HG02870 (cell line): ENCODE results near the gene WBP11.

Source experiments
- ATAC-seq: cut with Tn5 transposase; IDR thresholded peaks from one replicate; pipeline ENCODE4 v1.9.1; 2021; ENCODE audit warnings: mild to moderate bottlenecking, moderate library complexity; ENCODE audit not compliant: unreplicated experiment

WBP11 gene

DNA sequence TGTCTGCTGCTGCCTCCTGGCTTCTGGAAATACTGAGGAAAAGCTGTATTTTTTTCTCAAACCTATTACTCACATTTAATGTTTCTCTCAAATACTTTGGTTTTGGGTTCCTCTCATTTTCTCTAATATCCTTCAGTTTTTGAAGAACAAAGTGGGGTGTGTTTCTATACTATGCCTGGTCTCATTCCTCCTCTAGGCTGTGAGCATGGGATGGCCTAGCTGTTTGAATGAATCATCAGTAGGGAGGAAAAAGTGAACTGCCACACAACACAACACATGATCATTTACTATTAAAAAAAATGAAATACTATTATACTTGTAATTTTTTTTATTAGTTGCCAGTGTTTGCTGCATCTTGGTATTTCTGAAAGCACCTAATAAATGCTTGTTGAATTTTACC lies 22.0 kb upstream of the WBP11 start:
- no peak for ATAC-seq

DNA sequence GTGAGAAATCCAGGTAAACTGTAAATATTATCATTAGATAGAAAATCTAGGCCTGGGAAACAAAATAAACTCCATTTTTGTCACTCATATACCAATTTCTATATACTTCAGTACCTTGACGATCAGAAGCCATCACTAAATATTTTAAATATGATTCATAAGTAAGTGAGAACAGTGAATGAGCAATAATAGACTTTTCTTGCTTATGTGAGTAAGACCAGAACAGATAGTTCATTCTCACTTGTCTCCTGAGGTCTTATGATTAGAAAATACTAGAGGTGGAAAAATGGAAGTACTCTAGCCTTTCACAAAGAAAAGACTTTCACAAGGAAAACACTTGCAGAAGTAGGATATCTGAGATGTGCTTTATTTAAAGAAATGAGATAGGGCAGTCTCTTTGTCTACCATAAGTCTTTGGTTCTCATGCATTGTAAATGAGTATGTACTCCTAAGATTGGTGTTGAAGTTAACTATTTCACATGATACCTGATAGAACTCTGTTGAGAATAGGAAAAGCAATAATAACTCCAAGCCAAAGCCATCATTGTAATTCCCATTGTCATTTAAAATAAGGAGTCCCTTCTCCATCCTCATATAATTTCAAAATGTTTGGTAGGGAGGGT lies 20.8 kb upstream of the WBP11 start:
- peak; percentile 64 for ATAC-seq

DNA sequence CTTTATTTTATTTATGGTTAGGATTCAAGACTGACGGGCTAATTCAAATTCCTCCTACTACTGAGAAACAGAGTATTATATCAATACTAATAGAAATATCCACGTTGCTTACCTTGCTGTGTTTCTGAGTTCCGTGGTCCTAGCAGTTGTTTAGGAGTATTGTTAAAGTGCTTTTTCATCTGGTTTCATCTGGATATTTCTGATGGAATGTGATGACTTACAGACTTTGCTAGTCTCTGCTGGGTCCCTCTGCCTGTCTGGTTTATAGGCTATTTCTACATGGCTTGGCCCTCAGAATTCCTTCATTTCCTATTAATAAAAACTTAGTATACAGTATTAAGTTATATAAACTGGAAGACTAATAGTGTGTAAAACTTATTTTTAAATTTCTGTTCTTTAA lies 10.7 kb upstream of the WBP11 start, which contains the start of gene SMCO3:
Gene SMCO3, minus strand, starts transcription at position 169 of the 400 bp plus-strand sequence. CDS start 7,502 bp downstream, outside the sequence.
- ATAC-seq = no peak

DNA sequence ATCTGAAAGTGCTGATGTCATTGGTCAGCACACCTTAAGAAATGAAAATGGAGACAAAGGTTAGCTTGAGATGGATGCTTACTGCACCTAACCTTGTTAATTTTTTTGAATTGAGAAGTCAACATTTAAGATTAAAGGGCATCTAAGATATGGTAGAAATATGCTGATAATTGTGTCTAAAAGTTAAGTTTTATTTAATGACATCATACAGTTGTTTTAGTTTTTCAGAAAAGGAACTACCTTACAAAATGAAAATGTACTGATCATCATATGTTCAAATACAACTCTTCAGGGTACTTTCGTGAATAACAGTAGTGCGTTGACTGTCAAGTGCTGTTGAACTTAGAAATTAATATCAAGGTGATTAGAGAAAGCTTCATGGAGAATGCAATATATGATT lies 8.2 kb upstream of the WBP11 start:
- ATAC-seq = no peak

DNA sequence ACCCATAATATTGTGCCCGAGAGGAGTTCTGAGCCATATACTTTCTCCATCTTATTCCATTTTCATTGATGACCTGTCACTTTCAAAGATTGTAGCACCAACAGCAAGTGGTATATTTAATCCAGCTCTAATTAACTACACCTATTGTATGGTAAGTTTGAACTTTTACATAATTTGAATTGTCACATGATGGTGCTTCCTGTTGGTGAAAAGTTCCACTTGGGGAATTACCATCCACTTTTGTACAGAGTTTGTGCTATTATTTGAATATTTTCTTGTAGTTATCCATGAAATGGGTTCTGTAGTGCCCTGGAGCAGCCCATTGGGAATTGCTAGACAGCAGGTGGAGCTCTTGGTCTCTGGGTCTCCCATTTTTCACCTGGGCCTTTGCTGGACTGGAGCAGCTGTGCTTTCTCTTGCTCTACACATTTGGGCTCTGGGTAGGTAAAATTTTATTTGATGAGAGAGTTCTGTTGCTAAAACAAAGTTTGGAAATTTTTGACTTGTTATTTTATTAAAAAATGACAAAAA lies 7.7 kb upstream of the WBP11 start:
- ATAC-seq = no peak

DNA sequence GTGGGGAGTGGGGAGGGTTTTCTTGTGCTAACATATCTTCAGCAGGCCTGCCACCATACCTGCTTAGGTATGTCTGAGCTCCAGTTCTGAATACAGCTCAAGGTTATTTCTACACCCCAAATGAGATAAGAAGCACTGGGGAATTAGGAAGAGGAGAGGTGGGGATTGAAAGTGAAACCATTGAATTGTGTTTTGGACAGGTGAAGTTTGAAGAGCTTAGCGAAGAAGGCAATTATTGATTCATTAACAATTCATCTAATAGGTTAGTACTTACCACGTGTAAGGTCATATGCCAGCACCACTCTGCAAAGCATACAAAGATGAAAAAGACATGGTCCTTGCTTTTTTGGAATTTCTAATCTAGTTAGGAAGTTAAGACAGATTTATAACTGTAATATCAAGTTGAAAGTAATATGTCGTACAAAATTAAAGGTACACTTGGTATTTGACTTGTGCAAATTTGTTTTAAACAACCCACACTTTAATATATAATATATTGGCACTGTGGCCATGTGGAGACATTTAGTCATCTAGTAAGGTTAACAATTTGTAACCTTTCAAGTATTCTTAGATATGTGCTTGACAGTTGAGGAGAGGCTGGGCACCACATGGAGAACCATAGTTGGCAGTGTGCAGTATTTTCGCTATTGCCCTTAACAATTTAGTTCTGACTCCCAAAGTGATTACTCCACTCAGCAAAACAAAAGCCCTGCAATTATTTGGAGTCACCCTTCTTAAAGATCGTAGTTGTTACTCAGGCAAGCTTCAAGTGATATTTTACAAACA lies 7.1 kb upstream of the WBP11 start:
- no peak for ATAC-seq

DNA sequence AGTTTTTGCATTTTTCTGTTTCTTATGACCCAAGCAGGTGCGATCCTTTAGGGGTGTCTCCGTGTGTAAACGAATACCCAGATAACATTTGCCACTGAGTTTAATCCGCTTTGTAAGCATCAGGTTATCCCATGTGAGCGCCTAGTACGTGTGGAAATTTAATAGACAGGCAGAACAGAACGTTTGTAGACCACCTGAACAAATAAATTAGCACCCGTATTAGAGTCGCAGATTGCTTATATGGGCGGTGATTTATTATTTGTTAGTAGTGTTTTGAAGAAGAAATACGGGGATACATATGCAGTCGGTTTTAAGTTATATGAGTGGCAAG lies 517 bp upstream of the WBP11 start:
- ATAC-seq = peak; percentile 8

DNA sequence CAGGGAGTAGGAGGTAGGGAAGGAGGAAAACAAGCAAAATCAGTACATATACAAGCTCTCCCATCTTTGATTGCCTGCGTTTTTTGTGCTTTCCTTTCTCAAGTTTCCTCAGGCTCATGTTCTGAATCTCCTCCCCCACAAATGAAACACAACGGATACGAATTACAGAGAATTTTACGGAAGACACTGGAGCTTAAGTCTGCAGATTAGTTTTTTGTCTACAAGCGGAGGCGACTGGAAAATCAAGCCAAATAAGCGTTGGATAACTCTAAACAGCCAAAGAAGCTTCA lies 612 bp downstream of the WBP11 start:
- no peak for ATAC-seq

DNA sequence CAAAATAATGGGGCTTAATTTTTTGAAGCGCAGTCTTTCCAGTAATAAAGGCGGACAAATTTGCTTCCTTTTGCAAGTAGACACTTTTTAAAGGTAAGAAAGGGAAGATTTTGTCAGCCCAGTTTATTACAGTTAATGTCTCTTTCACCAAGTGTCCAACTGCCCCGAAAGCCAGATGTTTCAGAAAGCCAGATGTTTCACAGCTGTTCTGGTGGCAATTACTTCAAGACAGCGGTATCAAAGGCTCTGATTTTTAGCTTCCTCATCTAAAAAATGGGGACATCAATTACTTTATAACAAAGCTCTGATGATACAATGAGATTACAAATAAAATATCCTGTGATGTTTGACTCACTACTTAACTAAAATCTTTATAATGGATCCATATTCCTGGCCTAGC lies 1.0 kb downstream of the WBP11 start:
- no peak for ATAC-seq

DNA sequence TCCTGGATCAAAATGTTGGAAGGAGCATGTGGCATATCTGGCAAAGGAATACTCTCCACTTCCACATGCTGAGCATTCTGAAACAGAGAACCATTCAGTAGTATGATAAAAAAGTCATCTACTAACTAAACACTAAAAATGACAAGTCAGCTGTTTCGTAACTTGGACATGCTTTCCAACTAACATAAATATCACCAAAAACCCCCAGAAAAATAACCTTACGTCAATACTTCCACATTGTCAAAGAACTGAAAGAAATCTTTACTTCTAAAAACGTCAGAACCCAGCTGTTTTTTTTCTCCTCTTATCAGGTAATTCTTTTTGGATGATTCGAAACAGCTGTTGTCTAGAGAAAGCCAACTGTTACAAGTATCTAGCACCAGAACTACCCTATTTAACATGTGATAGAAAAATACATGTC lies 8.2 kb downstream of the WBP11 start:
- ATAC-seq = no peak

DNA sequence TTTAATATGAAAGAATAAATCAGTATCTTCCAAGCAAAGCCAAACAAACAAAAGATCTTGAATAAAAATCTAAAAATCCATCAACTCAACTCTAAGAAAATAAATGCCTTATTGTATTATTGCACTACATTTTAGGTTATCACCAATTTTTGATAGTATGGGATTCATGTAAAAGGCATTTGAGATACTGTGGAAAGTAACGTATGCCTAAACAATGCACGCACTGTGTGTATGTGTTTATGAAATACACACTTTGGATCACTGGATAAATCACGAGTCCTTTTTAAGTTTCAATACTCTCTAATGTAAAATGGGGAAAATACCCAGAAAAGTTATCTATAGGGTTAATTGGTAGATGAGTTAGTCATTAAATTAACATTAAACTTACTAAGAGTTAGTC lies 17.7 kb downstream of the WBP11 start:
- no peak for ATAC-seq

DNA sequence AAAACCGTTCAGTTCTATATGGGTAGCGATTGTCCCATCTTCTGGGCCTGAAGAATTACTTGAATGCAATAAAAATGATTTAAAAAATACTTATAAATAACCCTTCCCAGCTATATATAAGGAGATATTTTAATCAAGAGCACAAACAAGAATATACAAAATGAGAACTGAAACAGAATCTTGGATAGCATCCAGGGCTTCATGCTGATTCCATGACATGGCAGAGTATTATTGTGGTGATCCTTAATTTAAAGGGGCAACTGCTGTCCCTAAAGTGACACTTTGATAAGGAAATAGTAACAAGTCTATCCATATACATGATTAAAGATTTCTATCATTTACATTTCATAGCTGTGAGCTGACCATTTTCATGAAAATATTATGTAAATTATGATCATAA lies 18.8 kb downstream of the WBP11 start:
- ATAC-seq = no peak

DNA sequence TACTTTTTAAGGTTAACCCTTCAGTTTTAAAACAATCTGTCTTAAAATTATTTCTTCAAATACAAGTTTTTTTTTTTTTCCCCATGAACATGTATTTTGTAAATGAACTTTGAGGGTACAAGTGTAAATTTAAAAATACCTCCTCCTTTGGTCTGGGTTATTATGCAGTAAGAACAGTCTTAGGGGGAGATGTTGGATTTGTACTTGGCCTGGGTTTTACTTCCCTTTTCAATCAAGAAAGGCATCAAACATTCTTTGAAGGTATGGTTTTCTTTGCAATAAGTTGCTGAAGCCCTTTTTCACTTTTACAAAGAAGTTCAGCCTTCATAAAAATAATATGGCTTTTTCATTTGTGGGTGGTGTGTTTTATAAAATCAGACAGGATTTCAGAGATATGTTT lies 20.5 kb downstream of the WBP11 start:
- ATAC-seq = no peak

DNA sequence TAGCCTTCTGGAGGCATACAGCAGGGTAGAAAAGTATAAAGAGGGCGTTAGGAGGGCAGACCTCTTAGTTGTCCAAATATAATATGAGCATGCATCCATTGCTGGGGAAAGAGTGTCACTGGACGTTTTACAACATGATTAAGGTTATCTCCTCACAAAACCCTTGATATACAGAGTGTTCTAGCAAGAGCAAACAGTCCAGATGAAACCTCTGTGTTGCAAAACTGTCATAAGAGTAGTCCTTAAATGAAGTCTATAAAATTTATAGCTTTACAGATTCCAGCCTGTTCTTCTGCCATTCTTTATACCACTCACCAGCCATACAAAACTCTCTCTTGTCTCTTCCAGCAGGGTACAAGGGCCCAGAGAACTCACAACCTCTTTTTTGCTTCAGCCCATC lies 21.7 kb downstream of the WBP11 start:
- no peak for ATAC-seq

DNA sequence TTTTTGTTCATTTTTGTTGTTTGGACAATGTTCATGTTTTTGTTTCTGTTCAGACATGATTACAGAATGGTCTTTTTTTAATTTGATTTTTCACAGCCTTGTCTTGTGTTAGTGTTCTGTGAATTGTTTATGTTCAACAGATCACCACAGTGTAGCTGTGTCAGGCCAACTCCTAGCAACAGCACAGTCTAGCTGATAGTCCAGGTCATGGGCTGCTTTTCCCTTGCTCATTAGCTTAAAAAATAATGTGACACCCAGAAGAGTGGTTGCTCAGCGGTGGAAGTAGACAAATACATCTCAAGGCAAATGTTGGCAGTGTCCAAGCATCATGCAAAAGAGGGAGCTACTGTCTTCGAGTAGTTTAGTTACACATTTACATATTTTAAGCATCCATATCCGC lies 22.4 kb downstream of the WBP11 start:
- ATAC-seq = no peak

DNA sequence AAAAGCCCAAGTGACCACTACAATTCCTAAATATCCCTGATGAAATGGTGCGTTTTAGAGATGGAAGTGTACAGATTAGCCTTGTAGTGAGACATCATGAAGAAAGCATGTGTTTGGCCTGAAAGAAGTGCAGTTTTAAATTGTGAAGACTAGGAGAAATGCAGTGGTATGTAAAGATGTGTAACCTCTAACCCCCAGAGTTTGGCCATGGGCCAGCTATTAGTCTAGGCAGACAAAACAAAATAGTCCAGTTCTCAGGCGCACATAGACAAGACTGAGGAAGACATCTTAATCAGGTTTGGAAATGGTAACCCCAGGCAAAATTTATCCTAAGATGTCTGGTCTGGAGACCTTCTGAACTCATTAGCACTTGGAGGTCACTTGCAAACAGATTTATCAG lies 23.4 kb downstream of the WBP11 start:
- no peak for ATAC-seq

DNA sequence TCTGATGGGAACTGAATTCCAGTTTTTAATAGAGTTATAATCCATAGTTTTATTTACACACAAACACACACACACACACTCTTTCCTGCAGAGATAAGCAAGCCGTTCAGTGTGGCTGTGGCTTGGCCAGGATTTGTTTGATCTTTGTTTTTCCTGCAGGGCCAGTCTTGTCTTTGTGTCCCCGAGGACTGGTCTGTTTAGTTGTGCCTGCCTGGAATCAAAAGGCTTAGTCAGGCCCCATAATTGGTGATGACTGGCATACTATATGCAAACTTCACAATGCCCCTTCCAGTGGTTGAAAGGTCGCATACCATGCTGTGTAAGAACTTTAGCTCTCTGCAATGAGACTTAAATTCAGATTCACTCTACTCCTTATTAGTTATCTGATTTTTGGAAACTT lies 26.0 kb downstream of the WBP11 start:
- no peak for ATAC-seq

DNA sequence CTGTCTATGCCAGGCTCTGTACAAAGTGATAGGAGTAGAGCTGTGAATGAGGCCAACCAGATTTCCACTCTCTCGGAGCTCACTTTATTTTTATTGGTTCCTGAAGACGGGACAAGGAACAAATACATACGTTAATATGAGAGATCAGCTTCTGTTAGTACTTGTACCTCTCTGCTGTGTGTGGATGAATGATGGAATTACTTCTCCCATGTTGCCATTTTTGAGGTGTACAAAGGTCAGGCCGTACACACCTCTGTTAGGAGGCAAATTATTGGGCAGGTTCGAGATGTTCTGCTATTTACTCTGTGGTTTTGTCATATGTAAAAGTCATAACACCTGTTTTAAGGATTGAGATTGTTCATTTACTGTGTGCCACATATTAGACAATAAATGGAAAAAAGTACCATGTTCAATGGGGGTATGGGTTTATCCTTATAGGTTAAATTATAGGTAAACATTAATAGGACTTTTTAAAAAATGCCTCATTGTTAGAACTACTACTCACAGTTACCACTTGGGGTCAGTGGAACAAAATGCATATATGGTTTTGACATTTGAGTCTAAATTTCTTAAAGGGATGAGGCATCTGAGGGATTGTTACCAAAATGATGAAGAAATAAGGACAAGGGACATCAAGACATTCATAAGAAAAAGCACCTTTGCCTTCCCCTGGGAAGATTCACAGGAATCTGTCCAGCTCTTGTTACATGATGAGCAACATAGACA lies 26.9 kb downstream of the WBP11 start:
- no peak for ATAC-seq

DNA sequence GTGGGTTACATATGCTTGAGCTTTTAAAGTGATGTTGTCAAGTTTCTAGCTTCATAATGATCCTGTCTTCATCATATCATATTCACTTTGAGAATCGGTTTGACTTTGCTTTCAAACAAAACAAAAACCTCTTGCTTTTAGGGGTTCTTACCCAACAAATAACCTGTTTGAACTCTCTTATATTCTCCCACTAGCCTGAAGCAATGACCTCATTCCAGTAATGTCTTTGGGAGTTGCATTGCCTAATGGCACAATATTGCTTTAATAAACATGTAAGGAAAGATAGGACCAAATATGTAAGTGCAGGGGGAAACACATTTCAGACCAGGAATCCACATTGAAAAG lies 27.7 kb downstream of the WBP11 start:
- ATAC-seq = no peak

DNA sequence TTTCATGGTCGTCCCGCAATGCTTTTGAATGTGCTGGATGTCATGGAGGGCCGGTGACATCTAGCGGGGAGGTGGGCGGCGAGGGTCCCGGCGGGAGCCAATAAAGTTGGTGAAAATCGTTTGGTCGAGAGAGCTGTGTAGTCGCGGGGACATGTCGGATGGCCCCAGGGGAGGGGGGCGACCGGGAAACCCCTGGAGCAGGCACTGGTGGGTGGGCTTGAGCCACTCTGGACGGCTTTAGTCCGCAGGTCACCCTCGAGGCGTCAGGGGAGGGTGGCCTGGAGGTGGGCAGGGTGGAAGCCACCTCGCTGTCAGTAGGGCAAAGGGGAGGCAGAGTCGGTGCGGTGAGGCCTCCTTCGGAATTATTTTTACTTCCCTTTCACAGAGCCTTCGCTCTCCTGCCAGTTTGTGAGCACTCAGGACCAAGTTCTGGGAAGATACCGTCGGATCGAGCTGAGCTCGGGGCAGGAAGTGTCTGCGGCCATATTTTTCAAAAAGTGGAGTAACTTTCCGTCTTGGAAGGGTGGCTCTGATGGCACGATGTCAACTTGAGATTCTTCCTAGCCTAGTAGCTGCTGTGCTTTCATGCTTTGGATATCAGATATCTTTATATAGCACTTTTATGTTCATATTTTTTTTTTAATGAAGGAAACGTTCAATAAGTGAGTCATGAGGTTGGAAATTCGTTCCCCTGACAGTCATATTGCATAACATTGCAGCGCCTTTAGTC lies 28.2 kb downstream of the WBP11 start:
- ATAC-seq = no peak

DNA sequence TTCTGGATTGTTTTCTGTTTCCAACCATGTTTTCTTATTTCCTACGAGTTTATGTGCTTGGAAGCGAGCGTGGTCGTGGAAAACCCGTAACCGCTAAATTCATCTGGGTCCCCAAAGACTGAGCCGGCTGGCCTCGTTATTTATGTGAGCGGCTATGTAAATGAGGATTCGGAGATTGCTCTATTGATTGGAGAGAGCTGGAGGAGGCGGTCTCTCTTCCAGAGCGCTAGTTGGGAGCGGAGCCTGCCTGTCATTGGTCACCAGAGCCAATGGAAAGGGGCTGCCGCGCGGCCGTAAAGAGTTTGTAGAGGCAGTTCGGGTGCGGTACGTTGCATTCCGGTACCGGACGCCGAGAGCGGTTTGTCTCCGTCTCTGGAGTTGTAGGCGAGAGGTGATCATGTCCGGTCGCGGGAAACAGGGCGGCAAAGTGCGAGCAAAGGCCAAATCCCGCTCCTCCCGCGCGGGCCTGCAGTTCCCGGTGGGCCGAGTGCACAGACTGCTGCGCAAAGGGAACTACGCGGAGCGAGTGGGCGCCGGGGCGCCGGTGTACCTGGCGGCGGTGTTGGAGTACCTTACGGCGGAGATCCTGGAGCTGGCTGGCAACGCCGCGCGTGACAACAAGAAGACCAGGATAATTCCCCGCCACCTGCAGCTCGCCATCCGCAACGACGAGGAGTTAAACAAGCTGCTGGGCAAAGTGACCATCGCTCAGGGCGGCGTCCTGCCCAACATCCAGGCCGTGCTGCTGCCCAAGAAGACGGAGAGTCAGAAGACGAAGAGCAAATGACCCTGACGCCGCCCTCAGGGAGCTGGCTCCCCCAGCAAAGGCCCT lies 29.0 kb downstream of the WBP11 start:
- ATAC-seq = peak; percentile 53
